ENCODE results near the gene ARHGAP42. TPM values are rescaled to one million over a fixed set of nuclear protein-coding genes. Genes with fewer than 3 reads are reported as not detected.
A peak's percentile ranks its signal among the peaks of the same experiment; 100 is the strongest.

The ARHGAP42 gene, protein sequence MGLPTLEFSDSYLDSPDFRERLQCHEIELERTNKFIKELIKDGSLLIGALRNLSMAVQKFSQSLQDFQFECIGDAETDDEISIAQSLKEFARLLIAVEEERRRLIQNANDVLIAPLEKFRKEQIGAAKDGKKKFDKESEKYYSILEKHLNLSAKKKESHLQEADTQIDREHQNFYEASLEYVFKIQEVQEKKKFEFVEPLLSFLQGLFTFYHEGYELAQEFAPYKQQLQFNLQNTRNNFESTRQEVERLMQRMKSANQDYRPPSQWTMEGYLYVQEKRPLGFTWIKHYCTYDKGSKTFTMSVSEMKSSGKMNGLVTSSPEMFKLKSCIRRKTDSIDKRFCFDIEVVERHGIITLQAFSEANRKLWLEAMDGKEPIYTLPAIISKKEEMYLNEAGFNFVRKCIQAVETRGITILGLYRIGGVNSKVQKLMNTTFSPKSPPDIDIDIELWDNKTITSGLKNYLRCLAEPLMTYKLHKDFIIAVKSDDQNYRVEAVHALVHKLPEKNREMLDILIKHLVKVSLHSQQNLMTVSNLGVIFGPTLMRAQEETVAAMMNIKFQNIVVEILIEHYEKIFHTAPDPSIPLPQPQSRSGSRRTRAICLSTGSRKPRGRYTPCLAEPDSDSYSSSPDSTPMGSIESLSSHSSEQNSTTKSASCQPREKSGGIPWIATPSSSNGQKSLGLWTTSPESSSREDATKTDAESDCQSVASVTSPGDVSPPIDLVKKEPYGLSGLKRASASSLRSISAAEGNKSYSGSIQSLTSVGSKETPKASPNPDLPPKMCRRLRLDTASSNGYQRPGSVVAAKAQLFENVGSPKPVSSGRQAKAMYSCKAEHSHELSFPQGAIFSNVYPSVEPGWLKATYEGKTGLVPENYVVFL
- 10 to 100 TPM; 28.5 to 52.2 (median 40.4) TPM for total RNA-seq

DNA sequence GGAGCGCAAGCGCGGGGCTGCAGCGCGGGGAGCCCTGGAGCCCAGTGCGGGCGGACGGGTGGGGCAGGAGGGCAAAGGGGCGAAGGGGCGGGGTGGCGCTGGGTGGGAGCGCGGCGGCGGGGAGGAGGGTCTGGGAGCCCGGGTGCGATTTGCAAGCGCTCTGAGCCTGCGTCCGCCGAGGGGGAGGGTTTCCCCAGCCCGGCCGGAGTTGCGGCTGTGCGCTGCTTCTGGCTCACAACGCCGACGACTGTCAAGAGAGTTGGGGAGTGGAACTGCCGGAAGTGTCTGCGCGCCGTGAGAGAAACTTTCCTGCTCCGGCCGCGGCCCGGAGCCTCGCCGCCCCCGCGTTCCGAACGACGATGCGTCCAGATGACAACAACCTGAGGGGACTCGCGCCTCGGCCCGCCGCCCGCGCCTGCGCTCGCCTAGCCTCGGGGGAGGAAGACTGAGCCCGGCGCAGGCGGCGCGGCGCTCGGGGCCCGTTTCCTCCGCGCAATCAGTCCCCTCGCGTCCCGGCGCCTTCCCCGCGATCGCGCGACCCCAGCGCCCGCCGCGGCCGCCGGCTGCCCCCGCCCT, at the start of gene ARHGAP42:
ARHGAP42 (plus strand) TSS at position 235 of the 576 bp plus-strand sequence. CDS start 391 bp downstream, outside the sequence.
- DNase-seq (ENCODE audit: low spot score in 2 of 2) = peak; percentile 36
- H3K27me3 ChIP-seq = no peaks in the 10 kb centered on the region
- TF ChIP-seq EP300 (IDR thresholded peaks at IDR 0.05) = peak in 1 of 2 donors; percentile 70
- TF ChIP-seq, protein P1, sequence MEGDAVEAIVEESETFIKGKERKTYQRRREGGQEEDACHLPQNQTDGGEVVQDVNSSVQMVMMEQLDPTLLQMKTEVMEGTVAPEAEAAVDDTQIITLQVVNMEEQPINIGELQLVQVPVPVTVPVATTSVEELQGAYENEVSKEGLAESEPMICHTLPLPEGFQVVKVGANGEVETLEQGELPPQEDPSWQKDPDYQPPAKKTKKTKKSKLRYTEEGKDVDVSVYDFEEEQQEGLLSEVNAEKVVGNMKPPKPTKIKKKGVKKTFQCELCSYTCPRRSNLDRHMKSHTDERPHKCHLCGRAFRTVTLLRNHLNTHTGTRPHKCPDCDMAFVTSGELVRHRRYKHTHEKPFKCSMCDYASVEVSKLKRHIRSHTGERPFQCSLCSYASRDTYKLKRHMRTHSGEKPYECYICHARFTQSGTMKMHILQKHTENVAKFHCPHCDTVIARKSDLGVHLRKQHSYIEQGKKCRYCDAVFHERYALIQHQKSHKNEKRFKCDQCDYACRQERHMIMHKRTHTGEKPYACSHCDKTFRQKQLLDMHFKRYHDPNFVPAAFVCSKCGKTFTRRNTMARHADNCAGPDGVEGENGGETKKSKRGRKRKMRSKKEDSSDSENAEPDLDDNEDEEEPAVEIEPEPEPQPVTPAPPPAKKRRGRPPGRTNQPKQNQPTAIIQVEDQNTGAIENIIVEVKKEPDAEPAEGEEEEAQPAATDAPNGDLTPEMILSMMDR (IDR thresholded peaks at IDR 0.05) = no peak
- peak; percentile 38 to 68 for TF ChIP-seq POLR2A (IDR thresholded peaks at IDR 0.05)
- no peaks in the 10 kb centered on the region for H3K9me3 ChIP-seq
- WGBS, 2 donors = 0 to 1% methylated on average over 28 to 36 of the region's 80 CpGs
- H3K4me3 ChIP-seq = peak within 1 kb of the TSS; percentile 64 to 80 (median 68)
- H3K36me3 ChIP-seq = no peaks in the 10 kb centered on the region
- peaks cover 0 to 65% (median 13%) of the 10 kb centered on the region in 4 donors for H3K4me1 ChIP-seq
- peak within 1 kb of the TSS; percentile 85 to 95 (median 93) for H3K27ac ChIP-seq

DNA sequence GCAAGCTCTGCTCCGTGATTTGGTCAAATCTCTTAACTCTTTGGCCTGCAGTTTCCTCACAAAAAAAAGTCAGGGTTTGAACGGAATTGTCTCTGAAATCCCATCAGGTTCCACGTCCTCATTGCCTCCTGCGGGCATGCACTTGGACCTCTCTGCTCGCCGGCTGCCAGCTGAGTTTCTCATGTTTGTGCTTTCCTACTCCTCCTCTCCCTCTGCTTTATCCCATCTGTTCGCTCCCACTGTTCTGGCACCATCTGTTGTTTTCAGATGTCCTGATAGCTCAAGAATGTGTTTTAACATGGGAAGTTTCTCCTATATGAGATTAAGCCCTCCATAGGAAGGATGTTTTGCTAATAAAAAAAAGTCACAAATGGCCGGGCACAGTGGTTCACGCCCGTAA, 49.4 kb upstream of the ARHGAP42 start:
- Histone ChIP-seq H3K9me3 (peaks cover 0 to 8% (median 3%) of the 10 kb centered on the region in 4 donors), H3K36me3 (no peaks in the 10 kb centered on the region), H3K4me1 (peaks cover 0 to 52% (median 6%) of the 10 kb centered on the region in 4 donors), H3K27me3 (no peaks in the 10 kb centered on the region), H3K4me3 (no peak overlapping the region), H3K27ac (no peak overlapping the region)
- TF ChIP-seq POLR2A (IDR thresholded peaks at IDR 0.05) (no peak), EP300 (IDR thresholded peaks at IDR 0.05) (no peak)
- TF ChIP-seq, protein P1 (IDR thresholded peaks at IDR 0.05) = no peak
- WGBS, 2 donors = 69 to 80% methylated on average over 10 of the region's 10 CpGs
- no peak for DNase-seq (ENCODE audit: low spot score in 2 of 2)

DNA sequence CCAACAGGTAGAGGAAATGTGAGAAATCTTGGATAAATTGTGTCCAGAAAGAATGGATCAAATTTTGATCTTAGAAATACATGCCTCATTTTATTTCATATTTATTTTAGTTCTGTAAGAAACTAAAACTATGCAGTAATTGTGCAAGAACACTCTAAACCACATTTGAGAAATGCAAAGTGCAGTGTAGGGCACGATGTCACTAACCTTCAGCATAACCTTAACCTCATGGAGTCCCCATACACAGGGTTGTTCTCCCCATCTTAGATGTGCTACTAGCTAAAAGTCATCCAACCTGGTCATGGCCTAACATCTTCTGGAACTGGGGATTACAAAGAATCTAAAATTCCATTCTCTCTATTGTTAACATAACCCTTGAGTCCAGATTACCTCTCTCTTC, 48.4 kb upstream of the ARHGAP42 start:
- no peak for TF ChIP-seq POLR2A (IDR thresholded peaks at IDR 0.05)
- TF ChIP-seq, protein P1 (IDR thresholded peaks at IDR 0.05) = no peak
- no peak for TF ChIP-seq EP300 (IDR thresholded peaks at IDR 0.05)
- H3K4me1 ChIP-seq = peaks cover 0 to 44% (median 0%) of the 10 kb centered on the region in 4 donors
- H3K36me3 ChIP-seq = no peaks in the 10 kb centered on the region
- peak overlapping the region in 2 of 4 donors; percentile 73 to 76 for H3K27ac ChIP-seq
- peaks cover 0 to 8% (median 3%) of the 10 kb centered on the region in 4 donors for H3K9me3 ChIP-seq
- no peak overlapping the region for H3K4me3 ChIP-seq
- no peak for DNase-seq (ENCODE audit: low spot score in 2 of 2)
- H3K27me3 ChIP-seq = no peaks in the 10 kb centered on the region
- 61 to 88% methylated on average over 1 of the region's 1 CpG for WGBS, 2 donors

DNA sequence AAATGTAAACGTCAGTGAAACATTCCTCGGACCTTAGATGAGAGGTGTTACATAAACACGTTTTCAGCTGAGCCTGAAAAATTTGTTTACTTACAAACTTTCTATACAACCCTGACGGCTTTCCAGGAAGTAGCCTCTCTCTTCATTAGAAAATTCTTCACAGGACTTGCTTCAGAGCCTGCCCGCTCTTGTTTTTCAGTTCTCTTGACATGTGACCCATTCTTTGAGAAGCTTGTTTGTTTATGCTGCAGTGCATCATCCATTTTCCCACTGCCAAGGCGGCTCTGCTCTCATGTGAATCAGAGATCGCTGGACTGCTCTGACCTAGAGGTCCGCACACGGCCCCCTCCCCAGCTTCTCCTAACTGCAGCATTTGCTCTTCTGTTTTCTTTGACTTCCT, 47.9 kb upstream of the ARHGAP42 start:
- Histone ChIP-seq H3K9me3 (peaks cover 0 to 8% (median 3%) of the 10 kb centered on the region in 4 donors), H3K36me3 (no peaks in the 10 kb centered on the region), H3K4me1 (peaks cover 0 to 39% (median 0%) of the 10 kb centered on the region in 4 donors), H3K27ac (peak overlapping the region; percentile 30 to 76 (median 54)), H3K27me3 (no peaks in the 10 kb centered on the region), H3K4me3 (peak overlapping the region in 1 of 4 donors; percentile 3)
- no peak for DNase-seq (ENCODE audit: low spot score in 2 of 2)
- TF ChIP-seq POLR2A (IDR thresholded peaks at IDR 0.05) (no peak), EP300 (IDR thresholded peaks at IDR 0.05) (no peak)
- TF ChIP-seq, protein P1 (IDR thresholded peaks at IDR 0.05) = no peak
- WGBS, 2 donors = 13 to 18% methylated on average over 9 of the region's 9 CpGs
